WTC11 (cell line): ENCODE measurements around the gene SLIT3.

Experiments
- AR ChIP-seq: fragments of 250-450 bp; sonication (Bioruptor Pico); IDR thresholded peaks from 2 replicates; pipeline ENCODE4 v1.9.0; 2021; ENCODE audit warnings: mild to moderate bottlenecking
- CREM ChIP-seq: sonication (generic); formaldehyde crosslinking; IDR thresholded peaks from 2 replicates; pipeline ENCODE4 v1.8.1; 2022; ENCODE audit warnings: mild to moderate bottlenecking, missing genetic modification reagents, moderate library complexity
- CTCF ChIP-seq: fragments of 200-600 bp; IDR thresholded peaks from 2 replicates; pipeline ENCODE4 v1.8.0; 2022; ENCODE audit warnings: antibody characterized with exemption
- E2F1 ChIP-seq: sonication (generic); formaldehyde crosslinking; IDR thresholded peaks from 2 replicates; pipeline ENCODE4 v1.8.0; 2022; ENCODE audit warnings: mild to moderate bottlenecking, missing genetic modification reagents
- E2F5 ChIP-seq: sonication (generic); formaldehyde crosslinking; IDR thresholded peaks from 2 replicates; pipeline ENCODE4 v1.8.1; 2022; ENCODE audit warnings: mild to moderate bottlenecking, moderate library complexity, missing genetic modification reagents
- MAX ChIP-seq: sonication (generic); formaldehyde crosslinking; IDR thresholded peaks from 2 replicates; pipeline ENCODE4 v1.8.0; 2022; ENCODE audit warnings: mild to moderate bottlenecking, missing genetic modification reagents
- MXD4 ChIP-seq: fragments of 250-450 bp; sonication (Bioruptor Pico); IDR thresholded peaks from 2 replicates; pipeline ENCODE4 v1.8.0; 2021; ENCODE audit warnings: mild to moderate bottlenecking, moderate library complexity, borderline replicate concordance
- ZBTB43 ChIP-seq: sonication (generic); formaldehyde crosslinking; IDR thresholded peaks from 2 replicates; pipeline ENCODE4 v1.8.1; 2023; ENCODE audit warnings: mild to moderate bottlenecking, missing genetic modification reagents
- ZNF232 ChIP-seq: sonication (generic); formaldehyde crosslinking; IDR thresholded peaks from 2 replicates; pipeline ENCODE4 v1.8.0; 2022; ENCODE audit warnings: mild to moderate bottlenecking, missing genetic modification reagents
- ZNF263 ChIP-seq: sonication (generic); formaldehyde crosslinking; IDR thresholded peaks from 2 replicates; pipeline ENCODE4 v1.8.1; 2022; ENCODE audit warnings: low read depth, mild to moderate bottlenecking, moderate library complexity, missing genetic modification reagents
- ZSCAN18 ChIP-seq: fragments of 250-450 bp; sonication (Bioruptor Pico); IDR thresholded peaks from 2 replicates; pipeline ENCODE4 v2.1.2; 2022; ENCODE audit warnings: mild to moderate bottlenecking, moderate library complexity

GRCh38 chr5:169168280-169168679 lies 132.7 kb downstream of the SLIT3 start:
- TF ChIP-seq ZNF263 (CRISPR knock-in tag) = no peak
- no peak for TF ChIP-seq AR (CRISPR knock-in tag)
- no peak for TF ChIP-seq MXD4 (CRISPR knock-in tag)
- no peak for TF ChIP-seq E2F1
- no peak for TF ChIP-seq MAX
- no peak for TF ChIP-seq CTCF
- no peak for TF ChIP-seq ZNF232 (CRISPR knock-in tag)
- no peak for TF ChIP-seq ZSCAN18 (CRISPR knock-in tag)
- no peak for TF ChIP-seq E2F5
- no peak for TF ChIP-seq CREM (CRISPR knock-in tag)
- no peak for TF ChIP-seq ZBTB43 (CRISPR knock-in tag)
